Hindlimb muscle (tissue), 1 donor: ENCODE measurements around the gene OTOP3. TPM values are rescaled to one million over a fixed set of nuclear protein-coding genes. Genes with fewer than 3 reads are reported as not detected.

Source experiments
- DNase-seq: peaks from one replicate; pipeline ENCODE4 v3.0.0-alpha.2; 2013
- polyA plus RNA-seq: library from polyadenylated mRNA; unstranded; fragments of 120-200 nt; gene quantifications from one replicate; pipeline ENCODE4 v1.2.1, GENCODE V29; 2013; ENCODE audit not compliant: insufficient read length

OTOP3 gene
- polyA plus RNA-seq, 1 donor, result not detected

- peak; percentile 92 for DNase-seq
Measured at GRCh38 chr17:74987909-74988711, 52.4 kb downstream of the OTOP3 start.

- DNase-seq, result no peak
Measured at GRCh38 chr17:74990581-74991105, 54.9 kb downstream of the OTOP3 start.

GRCh38 chr17:74992223-74992622 is 56.5 kb downstream of the OTOP3 start:
- DNase-seq, result no peak

GRCh38 chr17:74994440-74994839 is 58.7 kb downstream of the OTOP3 start:
- DNase-seq, result no peak

GRCh38 chr17:74995847-74996246 is 60.1 kb downstream of the OTOP3 start:
- DNase-seq, result no peak

GRCh38 chr17:74998783-74999182 is 63.1 kb downstream of the OTOP3 start:
- no peak for DNase-seq

- no peak for DNase-seq
Measured at GRCh38 chr17:74999523-74999922, 63.8 kb downstream of the OTOP3 start.

Other genes starting within 250 kb of the OTOP3 start
- 0.18 TPM for gene CD300LF, start 223.0 kb upstream of the OTOP3 start, polyA plus RNA-seq
- gene RAB37, start 198.6 kb upstream of the OTOP3 start, polyA plus RNA-seq, result 1.2 TPM
- 9.0 TPM for gene NHERF1, start 187.3 kb upstream of the OTOP3 start, polyA plus RNA-seq
- gene NAT9, start 159.6 kb upstream of the OTOP3 start, polyA plus RNA-seq, result 33.8 TPM
- 0.93 TPM for gene GRIN2C, start 76.0 kb upstream of the OTOP3 start, polyA plus RNA-seq
- gene FDXR, start 62.9 kb upstream of the OTOP3 start, polyA plus RNA-seq, result 2.5 TPM
- not detected for gene FADS6, start 42.3 kb upstream of the OTOP3 start, polyA plus RNA-seq
- gene USH1G, start 12.6 kb upstream of the OTOP3 start, polyA plus RNA-seq, result not detected
- not detected for gene OTOP2, start 11.6 kb upstream of the OTOP3 start, polyA plus RNA-seq
- gene HID1, start 36.9 kb downstream of the OTOP3 start, polyA plus RNA-seq, result 7.9 TPM
- gene CDR2L, start 51.7 kb downstream of the OTOP3 start, polyA plus RNA-seq, result 7.1 TPM
- 21.2 TPM for gene MRPL58, start 76.8 kb downstream of the OTOP3 start, polyA plus RNA-seq
- gene ATP5PD, start 111.1 kb downstream of the OTOP3 start, polyA plus RNA-seq, result 216 TPM
- 25.1 TPM for gene KCTD2, start 111.3 kb downstream of the OTOP3 start, polyA plus RNA-seq
- gene SLC16A5, start 152.1 kb downstream of the OTOP3 start, polyA plus RNA-seq, result 11.2 TPM
- 8.1 TPM for gene ARMC7, start 174.1 kb downstream of the OTOP3 start, polyA plus RNA-seq
- 48.7 TPM for gene NT5C, start 195.8 kb downstream of the OTOP3 start, polyA plus RNA-seq
- 374 TPM for gene JPT1, start 218.6 kb downstream of the OTOP3 start, polyA plus RNA-seq
- 309 TPM for gene SUMO2, start 247.1 kb downstream of the OTOP3 start, polyA plus RNA-seq